HEK293T (cell line): ENCODE data around the gene KARS1.

ENCODE experiments used
- ELF4 ChIP-seq: fragments of 450-650 bp; IDR thresholded peaks from 2 replicates; pipeline ENCODE4 v1.6.1; 2017; ENCODE audit warnings: antibody characterized with exemption
- FOXM1 ChIP-seq: fragments of 450-650 bp; IDR thresholded peaks from 2 replicates; pipeline ENCODE4 v1.6.1; 2017; ENCODE audit warnings: mild to moderate bottlenecking, borderline replicate concordance
- SP1 ChIP-seq: fragments of 450-650 bp; IDR thresholded peaks from 2 replicates; pipeline ENCODE4 v1.6.1; 2017

DNA sequence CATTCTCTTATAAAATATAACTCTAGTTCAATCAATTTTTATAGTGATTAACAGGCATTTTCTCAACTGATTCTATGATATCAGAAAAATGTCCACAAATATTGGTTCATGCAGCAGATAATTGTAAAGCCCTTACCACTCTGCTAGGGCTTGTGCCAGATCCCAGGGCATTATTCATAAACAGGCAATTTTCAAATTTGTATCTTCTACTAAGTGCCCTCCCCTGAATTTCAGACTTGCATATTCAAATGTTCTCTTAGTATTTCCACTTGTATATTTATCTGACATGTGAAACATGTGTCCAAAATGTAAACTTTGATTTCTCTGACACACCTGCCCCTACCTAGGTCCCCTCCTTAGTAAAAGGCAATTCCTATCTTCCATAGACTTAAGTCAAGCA, 20.0 kb upstream of the KARS1 start:
- no peak for TF ChIP-seq ELF4
- TF ChIP-seq SP1 = no peak
- TF ChIP-seq FOXM1 = no peak
